ENCODE measurements around the gene HDAC4. TPM values are rescaled to one million over a fixed set of nuclear protein-coding genes. Genes with fewer than 3 reads are reported as not detected.

HDAC4 gene
- total RNA-seq, 1 experiment from 2014 or later = 21.8 TPM

GRCh38 chr2:239402666-239403065 is 1.8 kb upstream of the HDAC4 start:
- no peak for TF ChIP-seq CTCF (IDR thresholded peaks at IDR 0.05; ENCODE audit: unreplicated experiment)
- Mint-ChIP-seq H3K27ac (ENCODE audit: low read depth, unreplicated experiment) (no peak overlapping the region), H3K9me3 (ENCODE audit: unreplicated experiment) (no peaks in the 10 kb centered on the region), H3K27me3 (ENCODE audit: insufficient read depth, unreplicated experiment) (no peaks in the 10 kb centered on the region), H3K4me3 (ENCODE audit: unreplicated experiment) (peak overlapping the region; percentile 83), H3K4me1 (ENCODE audit: insufficient read depth, unreplicated experiment) (peaks cover 12% of the 10 kb centered on the region), H3K36me3 (ENCODE audit: insufficient read depth, unreplicated experiment) (peaks cover 18% of the 10 kb centered on the region)
- no TSS peak for BruUV-seq (replicated peaks)
- DNase-seq (ENCODE audit: unreplicated experiment) = no peak
- ChIA-PET CTCF (interaction anchor here (0.7 to 1.0 kb wide), 2 partner anchors 19 to 258 kb away, joined by 3 read pairs; no protein-coding TSS in a partner anchor), POLR2A (interaction anchor here (1.0 to 2.4 kb wide), 4 partner anchors 62 to 258 kb away, joined by 3 to 22 read pairs (median 4); no protein-coding TSS in a partner anchor)
- intact Hi-C loops (cut with micrococcal nuclease) = no loop called here

GRCh38 chr2:239401881-239402233 is 1.0 kb upstream of the HDAC4 start:
- no peaks in the 10 kb centered on the region for H3K9me3 Mint-ChIP-seq (ENCODE audit: unreplicated experiment)
- peak overlapping the region; percentile 83 for H3K4me3 Mint-ChIP-seq (ENCODE audit: unreplicated experiment)
- intact Hi-C loops (cut with micrococcal nuclease) = loop anchor here (2.0 kb wide), 3 partner anchors 43 to 135 kb away; no protein-coding TSS in a partner anchor
- CTCF ChIA-PET = interaction anchor here (1.0 kb wide), 1 partner anchor 259 kb away, joined by 3 read pairs; no protein-coding TSS in a partner anchor
- no peaks in the 10 kb centered on the region for H3K27me3 Mint-ChIP-seq (ENCODE audit: insufficient read depth, unreplicated experiment)
- peak overlapping the region; percentile 100 for H3K27ac Mint-ChIP-seq (ENCODE audit: low read depth, unreplicated experiment)
- peaks cover 18% of the 10 kb centered on the region for H3K36me3 Mint-ChIP-seq (ENCODE audit: insufficient read depth, unreplicated experiment)
- POLR2A ChIA-PET = interaction anchor here (0.7 to 2.4 kb wide), 5 partner anchors 63 to 259 kb away, joined by 3 to 22 read pairs (median 3); no protein-coding TSS in a partner anchor
- DNase-seq (ENCODE audit: unreplicated experiment) = peak; percentile 39
- BruUV-seq (replicated peaks) = TSS peak; percentile 85
- peaks cover 12% of the 10 kb centered on the region for H3K4me1 Mint-ChIP-seq (ENCODE audit: insufficient read depth, unreplicated experiment)
- no peak for TF ChIP-seq CTCF (IDR thresholded peaks at IDR 0.05; ENCODE audit: unreplicated experiment)

- ChIA-PET POLR2A (interaction anchor here (0.6 to 2.4 kb wide), 31 partner anchors 8 to 623 kb away, joined by 3 to 22 read pairs (median 3); partner anchors contain the start of gene TWIST2), CTCF (interaction anchor here (0.6 kb wide), 1 partner anchor 21 kb away, joined by 3 read pairs; no protein-coding TSS in a partner anchor)
- no peaks in the 10 kb centered on the region for H3K9me3 Mint-ChIP-seq (ENCODE audit: unreplicated experiment)
- TF ChIP-seq CTCF (IDR thresholded peaks at IDR 0.05; ENCODE audit: unreplicated experiment) = no peak
- no peaks in the 10 kb centered on the region for H3K27me3 Mint-ChIP-seq (ENCODE audit: insufficient read depth, unreplicated experiment)
- peaks cover 12% of the 10 kb centered on the region for H3K4me1 Mint-ChIP-seq (ENCODE audit: insufficient read depth, unreplicated experiment)
- peak; percentile 98 for DNase-seq (ENCODE audit: unreplicated experiment)
- H3K4me3 Mint-ChIP-seq (ENCODE audit: unreplicated experiment) = peak overlapping the region; percentile 83
- no TSS peak for BruUV-seq (replicated peaks)
- peak overlapping the region; percentile 100 for H3K27ac Mint-ChIP-seq (ENCODE audit: low read depth, unreplicated experiment)
- intact Hi-C loops (cut with micrococcal nuclease) = loop anchor here (2.0 kb wide), 3 partner anchors 44 to 134 kb away; no protein-coding TSS in a partner anchor
- H3K36me3 Mint-ChIP-seq (ENCODE audit: insufficient read depth, unreplicated experiment) = peaks cover 18% of the 10 kb centered on the region
These were observed 454 bp upstream of the HDAC4 start for GRCh38 chr2:239401067-239401880.

GRCh38 chr2:239399921-239400595 is 762 bp downstream of the HDAC4 start:
- ChIA-PET POLR2A (interaction anchor here (0.5 to 1.5 kb wide), 2 partner anchors 199 to 625 kb away, joined by 3 read pairs; partner anchors contain the start of gene NDUFA10), CTCF (no interaction called here)
- peak overlapping the region; percentile 75 for H3K4me3 Mint-ChIP-seq (ENCODE audit: unreplicated experiment)
- peak overlapping the region; percentile 77 for H3K27ac Mint-ChIP-seq (ENCODE audit: low read depth, unreplicated experiment)
- H3K27me3 Mint-ChIP-seq (ENCODE audit: insufficient read depth, unreplicated experiment) = no peaks in the 10 kb centered on the region
- peaks cover 24% of the 10 kb centered on the region for H3K36me3 Mint-ChIP-seq (ENCODE audit: insufficient read depth, unreplicated experiment)
- H3K9me3 Mint-ChIP-seq (ENCODE audit: unreplicated experiment) = no peaks in the 10 kb centered on the region
- DNase-seq (ENCODE audit: unreplicated experiment) = peak; percentile 34
- TF ChIP-seq CTCF (IDR thresholded peaks at IDR 0.05; ENCODE audit: unreplicated experiment) = no peak
- no TSS peak for BruUV-seq (replicated peaks)
- H3K4me1 Mint-ChIP-seq (ENCODE audit: insufficient read depth, unreplicated experiment) = peaks cover 12% of the 10 kb centered on the region
- intact Hi-C loops (cut with micrococcal nuclease) = loop anchor here (2.0 to 5.0 kb wide), 4 partner anchors 45 to 592 kb away; no protein-coding TSS in a partner anchor
